Ammon's horn (tissue), 1 donor: ENCODE measurements around the gene DNM3.
A peak's percentile ranks its signal among the peaks of the same experiment; 100 is the strongest.

Experiments
- DNase-seq: peaks from one replicate; pipeline ENCODE4 v3.0.0-alpha.2; 2016; ENCODE audit warnings: low spot score

DNM3 gene

GRCh38 chr1:171817511-171818265, 23.6 kb upstream of the DNM3 start:
- peak; percentile 47 for DNase-seq

GRCh38 chr1:171819946-171820345, 21.4 kb upstream of the DNM3 start:
- DNase-seq: peak; percentile 58

GRCh38 chr1:171826973-171827372, 14.3 kb upstream of the DNM3 start:
- no peak for DNase-seq

- no peak for DNase-seq
Measured at GRCh38 chr1:171828794-171829193, 12.5 kb upstream of the DNM3 start.

GRCh38 chr1:171833091-171833825, 8.0 kb upstream of the DNM3 start:
- no peak for DNase-seq

GRCh38 chr1:171834821-171835220, 6.5 kb upstream of the DNM3 start:
- no peak for DNase-seq

- DNase-seq: no peak
Measured at GRCh38 chr1:171835891-171836290, 5.4 kb upstream of the DNM3 start.

GRCh38 chr1:171841931-171842761, 848 bp downstream of the DNM3 start:
- DNase-seq: peak; percentile 73

GRCh38 chr1:171844381-171844780, 3.1 kb downstream of the DNM3 start:
- peak; percentile 12 for DNase-seq

- no peak for DNase-seq
Measured at GRCh38 chr1:171845998-171846397, 4.7 kb downstream of the DNM3 start.

GRCh38 chr1:171849245-171849898, 8.1 kb downstream of the DNM3 start:
- DNase-seq: no peak

GRCh38 chr1:171850651-171851350, 9.5 kb downstream of the DNM3 start:
- peak; percentile 44 for DNase-seq

- no peak for DNase-seq
Measured at GRCh38 chr1:171852272-171852671, 11.0 kb downstream of the DNM3 start.

GRCh38 chr1:171855381-171855780, 14.1 kb downstream of the DNM3 start:
- no peak for DNase-seq

GRCh38 chr1:171858696-171859095, 17.4 kb downstream of the DNM3 start:
- DNase-seq: no peak

- no peak for DNase-seq
Measured at GRCh38 chr1:171860696-171861095, 19.4 kb downstream of the DNM3 start.

GRCh38 chr1:171863531-171863930, 22.2 kb downstream of the DNM3 start:
- DNase-seq: no peak

GRCh38 chr1:171864308-171864707, 23.0 kb downstream of the DNM3 start:
- DNase-seq: no peak

- no peak for DNase-seq
Measured at GRCh38 chr1:171865106-171865505, 23.8 kb downstream of the DNM3 start.

GRCh38 chr1:171867236-171867635, 25.9 kb downstream of the DNM3 start:
- DNase-seq: no peak

GRCh38 chr1:171868217-171868803, 27.0 kb downstream of the DNM3 start:
- no peak for DNase-seq
